ENCODE measurements around the gene TMEM132D.

The TMEM132D gene

GRCh38 chr12:129839679-129840078 is 64.1 kb downstream of the TMEM132D start:
- Histone ChIP-seq H3K79me2 (ENCODE audit: insufficient read depth, low read length) (no peaks in the 10 kb centered on the region), H3K27ac (ENCODE audit: low read depth, low read length, poor library complexity, severe bottlenecking) (no peak overlapping the region), H3K9me2 (ENCODE audit: low read depth, low read length) (no peaks in the 10 kb centered on the region), H3K4me3 (ENCODE audit: low read depth, low read length, poor library complexity, severe bottlenecking) (no peak overlapping the region), H3K9me3 (ENCODE audit: low read length) (no peaks in the 10 kb centered on the region), H3K4me1 (ENCODE audit: insufficient read depth, low read length, severe bottlenecking) (no peaks in the 10 kb centered on the region), H3F3A (ENCODE audit: insufficient read depth, low read length) (no peaks in the 10 kb centered on the region), H2AFZ (ENCODE audit: low read length) (no peak overlapping the region), H4K20me1 (ENCODE audit: insufficient read depth, low read length) (no peaks in the 10 kb centered on the region), H3K9ac (ENCODE audit: low read length) (no peak overlapping the region), H3K27me3 (ENCODE audit: insufficient read depth, low read length) (no peaks in the 10 kb centered on the region), H3K36me3 (ENCODE audit: insufficient read depth, low read length) (no peaks in the 10 kb centered on the region), H3K4me2 (ENCODE audit: low read length) (no peak overlapping the region)
- TF ChIP-seq EZH2 (IDR thresholded peaks at IDR 0.05; ENCODE audit: borderline replicate concordance, low read length): no peak
- no peak for TF ChIP-seq CTCF (IDR thresholded peaks at IDR 0.05; ENCODE audit: low read length)

GRCh38 chr12:129831294-129831693 is 72.5 kb downstream of the TMEM132D start:
- Histone ChIP-seq H4K20me1 (ENCODE audit: insufficient read depth, low read length) (no peaks in the 10 kb centered on the region), H3K79me2 (ENCODE audit: insufficient read depth, low read length) (no peaks in the 10 kb centered on the region), H3K4me1 (ENCODE audit: insufficient read depth, low read length, severe bottlenecking) (no peaks in the 10 kb centered on the region), H3K27me3 (ENCODE audit: insufficient read depth, low read length) (no peaks in the 10 kb centered on the region), H3K36me3 (ENCODE audit: insufficient read depth, low read length) (no peaks in the 10 kb centered on the region), H3K27ac (ENCODE audit: low read depth, low read length, poor library complexity, severe bottlenecking) (no peak overlapping the region), H3F3A (ENCODE audit: insufficient read depth, low read length) (no peaks in the 10 kb centered on the region), H3K9ac (ENCODE audit: low read length) (no peak overlapping the region), H3K9me2 (ENCODE audit: low read depth, low read length) (no peaks in the 10 kb centered on the region), H3K4me3 (ENCODE audit: low read depth, low read length, poor library complexity, severe bottlenecking) (no peak overlapping the region), H3K4me2 (ENCODE audit: low read length) (no peak overlapping the region), H3K9me3 (ENCODE audit: low read length) (no peaks in the 10 kb centered on the region), H2AFZ (ENCODE audit: low read length) (no peak overlapping the region)
- no peak for TF ChIP-seq CTCF (IDR thresholded peaks at IDR 0.05; ENCODE audit: low read length)
- TF ChIP-seq EZH2 (IDR thresholded peaks at IDR 0.05; ENCODE audit: borderline replicate concordance, low read length): no peak

- H3K36me3 ChIP-seq (ENCODE audit: insufficient read depth, low read length): no peaks in the 10 kb centered on the region
- H3F3A ChIP-seq (ENCODE audit: insufficient read depth, low read length): no peaks in the 10 kb centered on the region
- H4K20me1 ChIP-seq (ENCODE audit: insufficient read depth, low read length): no peaks in the 10 kb centered on the region
- no peak for TF ChIP-seq CTCF (IDR thresholded peaks at IDR 0.05; ENCODE audit: low read length)
- TF ChIP-seq EZH2 (IDR thresholded peaks at IDR 0.05; ENCODE audit: borderline replicate concordance, low read length): no peak
- no peak overlapping the region for H3K4me3 ChIP-seq (ENCODE audit: low read depth, low read length, poor library complexity, severe bottlenecking)
- H3K4me1 ChIP-seq (ENCODE audit: insufficient read depth, low read length, severe bottlenecking): no peaks in the 10 kb centered on the region
- H3K27ac ChIP-seq (ENCODE audit: low read depth, low read length, poor library complexity, severe bottlenecking): no peak overlapping the region
- no peaks in the 10 kb centered on the region for H3K27me3 ChIP-seq (ENCODE audit: insufficient read depth, low read length)
- no peaks in the 10 kb centered on the region for H3K9me3 ChIP-seq (ENCODE audit: low read length)
- no peak overlapping the region for H3K4me2 ChIP-seq (ENCODE audit: low read length)
- no peaks in the 10 kb centered on the region for H3K9me2 ChIP-seq (ENCODE audit: low read depth, low read length)
- H3K79me2 ChIP-seq (ENCODE audit: insufficient read depth, low read length): no peaks in the 10 kb centered on the region
- no peak overlapping the region for H2AFZ ChIP-seq (ENCODE audit: low read length)
- H3K9ac ChIP-seq (ENCODE audit: low read length): no peak overlapping the region
Measured at GRCh38 chr12:129830796-129831195, 73.0 kb downstream of the TMEM132D start.
